Measurements from ENCODE around the gene HOXC5. TPM values are rescaled to one million over a fixed set of nuclear protein-coding genes. Genes with fewer than 3 reads are reported as not detected.

HOXC5 gene
- total RNA-seq, 1 experiment from 2014 or later: not detected

- no peak for DNase-seq
- intact Hi-C loops (cut with micrococcal nuclease; ENCODE audit: unreplicated experiment): no loop called here
- CTCF ChIA-PET: interaction anchor here (0.6 kb wide), 2 partner anchors 181 to 284 kb away, joined by 3 read pairs; no protein-coding TSS in a partner anchor
Observed at GRCh38 chr12:54011665-54012532, 21.0 kb upstream of the HOXC5 start.

GRCh38 chr12:54012631-54013409 lies 20.0 kb upstream of the HOXC5 start:
- no peak for TF ChIP-seq CTCF (IDR thresholded peaks at IDR 0.05; ENCODE audit: unreplicated experiment)
- Mint-ChIP-seq H3K4me3 (ENCODE audit: low read depth, unreplicated experiment) (no peak overlapping the region), H3K9me3 (ENCODE audit: low read depth, unreplicated experiment) (no peaks in the 10 kb centered on the region), H3K4me1 (ENCODE audit: low read depth, unreplicated experiment) (peaks cover 12% of the 10 kb centered on the region), H3K36me3 (ENCODE audit: insufficient read depth, unreplicated experiment) (peaks cover 10% of the 10 kb centered on the region), H3K27ac (ENCODE audit: unreplicated experiment) (no peak overlapping the region), H3K27me3 (ENCODE audit: unreplicated experiment) (peaks cover 93% of the 10 kb centered on the region)
- no peak for DNase-seq
- no TSS peak for BruUV-seq (replicated peaks)
- CTCF ChIA-PET: interaction anchor here (0.6 kb wide), 1 partner anchor 180 kb away, joined by 3 read pairs; no protein-coding TSS in a partner anchor
- intact Hi-C loops (cut with micrococcal nuclease; ENCODE audit: unreplicated experiment): no loop called here

More at GRCh38 chr12:54011665-54012532, 21.0 kb upstream of the HOXC5 start:
- Mint-ChIP-seq H3K36me3 (ENCODE audit: insufficient read depth, unreplicated experiment) (peaks cover under 1% of the 10 kb centered on the region), H3K27ac (ENCODE audit: unreplicated experiment) (no peak overlapping the region), H3K4me3 (ENCODE audit: low read depth, unreplicated experiment) (no peak overlapping the region), H3K9me3 (ENCODE audit: low read depth, unreplicated experiment) (no peaks in the 10 kb centered on the region), H3K27me3 (ENCODE audit: unreplicated experiment) (peaks cover 93% of the 10 kb centered on the region), H3K4me1 (ENCODE audit: low read depth, unreplicated experiment) (peaks cover 12% of the 10 kb centered on the region)
- TF ChIP-seq CTCF (IDR thresholded peaks at IDR 0.05; ENCODE audit: unreplicated experiment): no peak
- BruUV-seq (replicated peaks): no TSS peak

- Mint-ChIP-seq H3K27ac (ENCODE audit: unreplicated experiment) (no peak overlapping the region), H3K4me1 (ENCODE audit: low read depth, unreplicated experiment) (peaks cover 12% of the 10 kb centered on the region), H3K36me3 (ENCODE audit: insufficient read depth, unreplicated experiment) (peaks cover 11% of the 10 kb centered on the region), H3K4me3 (ENCODE audit: low read depth, unreplicated experiment) (no peak overlapping the region), H3K27me3 (ENCODE audit: unreplicated experiment) (peaks cover 80% of the 10 kb centered on the region), H3K9me3 (ENCODE audit: low read depth, unreplicated experiment) (no peaks in the 10 kb centered on the region)
- no peak for DNase-seq
- BruUV-seq (replicated peaks): no TSS peak
- CTCF ChIA-PET: no interaction called here
- TF ChIP-seq CTCF (IDR thresholded peaks at IDR 0.05; ENCODE audit: unreplicated experiment): no peak
- intact Hi-C loops (cut with micrococcal nuclease; ENCODE audit: unreplicated experiment): no loop called here
Observed at GRCh38 chr12:54014377-54015017, 18.4 kb upstream of the HOXC5 start.
